DND-41 (cell line): ENCODE results near the gene LCTL.
A peak's percentile ranks its signal among the peaks of the same experiment; 100 is the strongest.

Experiments
- ATAC-seq: fragments of 200-7000 bp; cut with Tn5 transposase; 3 replicates; pipeline ENCODE4 v1.9.1; 2021; ENCODE audit warnings: low read depth; ENCODE audit not compliant: insufficient read depth
- DNase-seq: peaks from one replicate; pipeline ENCODE4 v3.0.0-alpha.2; 2020
- H2AFZ ChIP-seq: 2 replicates; pipeline ENCODE4 v1.6.0; 2012; ENCODE audit warnings: low read depth, low read length
- H3K27ac ChIP-seq: 2 replicates; pipeline ENCODE4 v1.5.1; 2012; ENCODE audit warnings: low read length, inconsistent platforms
- H3K27me3 ChIP-seq: fragments of 200-600 bp; sonication (generic); 2 replicates; pipeline ENCODE4 v1.6.0; 2012; ENCODE audit warnings: low read length, mild to moderate bottlenecking, inconsistent platforms; ENCODE audit not compliant: insufficient read depth, poor library complexity
- H3K36me3 ChIP-seq: 2 replicates; pipeline ENCODE4 v1.5.1; 2012; ENCODE audit warnings: low read length, inconsistent platforms; ENCODE audit not compliant: insufficient read depth
- H3K4me1 ChIP-seq: 2 replicates; pipeline ENCODE4 v1.5.1; 2012; ENCODE audit warnings: mild to moderate bottlenecking, low read length; ENCODE audit not compliant: insufficient read depth
- H3K4me2 ChIP-seq: 2 replicates; pipeline ENCODE4 v1.6.0; 2012; ENCODE audit warnings: mild to moderate bottlenecking, moderate library complexity, low read length, inconsistent platforms; ENCODE audit not compliant: insufficient read depth
- H3K4me3 ChIP-seq, 2 experiments: fragments of 200-600 bp in 1 of 2; shearing (Covaris generic) in 1 of 2; 2 replicates each; pipeline ENCODE4 v1.5.1; 2012 to 2016; ENCODE audit warnings: inconsistent platforms in 2 of 2, low read length in 2 of 2, mild to moderate bottlenecking in 2 of 2, low read depth in 1 of 2, moderate library complexity in 1 of 2
- H3K79me2 ChIP-seq: 2 replicates; pipeline ENCODE4 v1.6.0; 2012; ENCODE audit warnings: low read length, inconsistent platforms; ENCODE audit not compliant: insufficient read depth
- H3K9ac ChIP-seq: 2 replicates; pipeline ENCODE4 v1.6.0; 2012; ENCODE audit warnings: low read depth, mild to moderate bottlenecking, inconsistent platforms, low read length, moderate library complexity
- H3K9me3 ChIP-seq: 2 replicates; pipeline ENCODE4 v1.5.1; 2012; ENCODE audit warnings: low read length, moderate library complexity, mild to moderate bottlenecking, inconsistent platforms; ENCODE audit not compliant: insufficient read depth, severe bottlenecking
- H4K20me1 ChIP-seq: 2 replicates; pipeline ENCODE4 v1.6.0; 2012; ENCODE audit warnings: low read length; ENCODE audit not compliant: insufficient read depth
- EZH2 ChIP-seq: IDR thresholded peaks from 3 replicates; pipeline ENCODE4 v1.6.1; 2012; ENCODE audit warnings: borderline replicate concordance, low read depth, mild to moderate bottlenecking, moderate library complexity, low read length, inconsistent platforms; ENCODE audit not compliant: severe bottlenecking
- TF ChIP-seq, protein P1 (sequence below): IDR thresholded peaks from 2 replicates; pipeline ENCODE4 v1.5.1; 2012; ENCODE audit warnings: borderline replicate concordance, low read length, moderate library complexity, mild to moderate bottlenecking; ENCODE audit not compliant: poor library complexity, severe bottlenecking; ENCODE audit errors: extremely low read depth

The LCTL gene

DNA sequence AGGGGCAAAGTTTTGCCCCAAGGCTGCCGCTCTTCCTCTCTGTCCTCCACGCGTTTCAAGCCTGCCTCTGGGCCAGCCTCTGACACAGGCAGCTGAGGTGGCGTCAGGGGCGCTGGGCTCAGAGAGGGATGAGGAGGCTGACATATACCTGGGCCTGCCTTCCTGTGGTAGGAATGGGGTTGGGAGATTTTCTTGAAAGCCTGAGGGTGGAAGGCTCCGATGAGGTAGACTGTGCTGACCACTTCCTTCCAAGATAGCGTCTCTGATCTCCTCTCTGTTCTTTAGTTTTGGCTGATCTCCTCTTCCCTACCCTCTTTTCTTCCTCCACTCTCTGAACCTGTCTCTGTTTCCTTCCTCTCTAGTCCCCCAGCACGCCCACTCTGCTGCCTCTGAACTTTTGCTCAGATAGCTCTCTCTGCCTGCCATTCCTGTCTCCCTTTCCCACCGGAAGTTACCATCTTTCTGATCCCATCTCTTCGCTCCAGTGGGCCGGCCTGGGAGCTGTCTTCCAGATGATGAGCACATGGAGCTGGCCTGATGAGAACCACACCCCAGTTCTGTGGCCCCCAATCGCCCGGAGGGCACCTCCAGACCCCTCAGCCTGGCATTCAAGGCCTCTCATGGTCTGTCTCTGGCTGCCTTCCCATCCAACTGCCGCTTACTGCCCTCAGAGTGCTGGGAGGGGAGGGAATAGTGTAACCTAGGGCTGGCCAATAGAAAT lies 32.5 kb upstream of the LCTL start:
- Histone ChIP-seq H3K4me1 (no peaks in the 10 kb centered on the region), H3K27me3 (no peaks in the 10 kb centered on the region), H3K36me3 (no peaks in the 10 kb centered on the region), H3K79me2 (no peaks in the 10 kb centered on the region), H3K9ac (no peak overlapping the region), H3K4me3 (no peak overlapping the region), H4K20me1 (no peaks in the 10 kb centered on the region), H3K27ac (no peak overlapping the region), H3K9me3 (no peaks in the 10 kb centered on the region), H2AFZ (no peak overlapping the region), H3K4me2 (no peak overlapping the region)
- TF ChIP-seq EZH2: no peak
- TF ChIP-seq, protein P1, sequence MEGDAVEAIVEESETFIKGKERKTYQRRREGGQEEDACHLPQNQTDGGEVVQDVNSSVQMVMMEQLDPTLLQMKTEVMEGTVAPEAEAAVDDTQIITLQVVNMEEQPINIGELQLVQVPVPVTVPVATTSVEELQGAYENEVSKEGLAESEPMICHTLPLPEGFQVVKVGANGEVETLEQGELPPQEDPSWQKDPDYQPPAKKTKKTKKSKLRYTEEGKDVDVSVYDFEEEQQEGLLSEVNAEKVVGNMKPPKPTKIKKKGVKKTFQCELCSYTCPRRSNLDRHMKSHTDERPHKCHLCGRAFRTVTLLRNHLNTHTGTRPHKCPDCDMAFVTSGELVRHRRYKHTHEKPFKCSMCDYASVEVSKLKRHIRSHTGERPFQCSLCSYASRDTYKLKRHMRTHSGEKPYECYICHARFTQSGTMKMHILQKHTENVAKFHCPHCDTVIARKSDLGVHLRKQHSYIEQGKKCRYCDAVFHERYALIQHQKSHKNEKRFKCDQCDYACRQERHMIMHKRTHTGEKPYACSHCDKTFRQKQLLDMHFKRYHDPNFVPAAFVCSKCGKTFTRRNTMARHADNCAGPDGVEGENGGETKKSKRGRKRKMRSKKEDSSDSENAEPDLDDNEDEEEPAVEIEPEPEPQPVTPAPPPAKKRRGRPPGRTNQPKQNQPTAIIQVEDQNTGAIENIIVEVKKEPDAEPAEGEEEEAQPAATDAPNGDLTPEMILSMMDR: no peak
- ATAC-seq (peak; percentile 37; the same call in 2 of the 3 replicates), DNase-seq (no peak)

DNA sequence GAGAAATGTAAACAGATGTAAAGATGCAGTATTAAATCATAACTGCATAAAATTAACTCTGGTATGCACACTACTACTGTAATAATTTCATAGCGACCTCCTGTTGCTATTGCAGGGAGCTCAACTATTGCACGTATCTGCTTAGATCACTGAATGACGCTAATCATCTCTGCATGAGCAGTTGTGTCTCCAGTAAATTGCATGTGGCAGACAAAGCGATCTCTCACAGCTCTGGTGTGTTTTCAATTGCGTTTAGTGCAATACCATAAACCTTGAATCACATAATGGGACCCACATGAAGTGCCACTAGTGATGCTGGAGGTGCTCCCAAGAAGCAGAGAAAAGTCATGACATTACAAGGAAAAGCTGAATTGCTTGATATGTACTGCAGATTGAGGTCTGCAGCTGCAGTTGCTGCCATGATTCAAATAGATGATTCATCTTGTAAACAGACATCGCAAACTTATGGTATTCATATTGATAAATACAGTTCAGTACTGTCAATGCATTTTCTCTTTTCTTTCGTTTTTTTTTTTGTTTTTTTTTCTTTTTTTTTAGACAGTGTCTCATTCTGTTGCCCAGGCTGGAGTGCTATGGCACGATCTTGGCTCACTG lies 30.2 kb upstream of the LCTL start:
- no peak for TF ChIP-seq EZH2
- TF ChIP-seq, protein P1: no peak
- Histone ChIP-seq H3K27me3 (no peaks in the 10 kb centered on the region), H3K4me3 (no peak overlapping the region), H3K9me3 (no peaks in the 10 kb centered on the region), H3K79me2 (no peaks in the 10 kb centered on the region), H3K4me2 (no peak overlapping the region), H3K9ac (no peak overlapping the region), H4K20me1 (no peaks in the 10 kb centered on the region), H3K4me1 (no peaks in the 10 kb centered on the region), H3K27ac (no peak overlapping the region), H3K36me3 (no peaks in the 10 kb centered on the region), H2AFZ (no peak overlapping the region)
- DNase-seq (no peak), ATAC-seq (no peak)

DNA sequence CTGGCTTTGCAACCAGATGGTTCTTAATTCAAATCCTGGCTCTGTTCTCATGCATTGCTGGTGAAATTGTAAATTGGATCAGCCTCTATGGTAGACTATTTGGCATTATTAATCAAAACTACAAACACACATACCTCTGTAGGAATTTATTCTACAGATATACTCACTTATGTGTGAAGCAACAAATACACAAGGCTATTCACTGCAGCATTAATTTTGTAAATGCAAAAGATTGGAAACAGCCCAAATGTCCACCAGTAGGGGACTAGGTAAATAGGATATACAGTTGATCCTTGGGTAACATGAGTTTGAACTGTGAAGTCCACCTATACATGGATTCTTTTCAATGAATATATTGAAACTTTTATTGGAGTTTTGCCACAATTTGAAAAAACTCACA lies 29.5 kb upstream of the LCTL start:
- Histone ChIP-seq H3K9me3 (no peaks in the 10 kb centered on the region), H3K36me3 (no peaks in the 10 kb centered on the region), H3K4me1 (no peaks in the 10 kb centered on the region), H3K79me2 (no peaks in the 10 kb centered on the region), H2AFZ (no peak overlapping the region), H3K27me3 (no peaks in the 10 kb centered on the region), H3K4me3 (no peak overlapping the region), H4K20me1 (no peaks in the 10 kb centered on the region), H3K27ac (no peak overlapping the region), H3K4me2 (no peak overlapping the region), H3K9ac (no peak overlapping the region)
- TF ChIP-seq EZH2: no peak
- TF ChIP-seq, protein P1: no peak
- ATAC-seq: no peak
- DNase-seq: no peak
